GM23338 (cell line): Measurements from ENCODE around the gene DNAJA1. TPM values are rescaled to one million over a fixed set of nuclear protein-coding genes. Genes with fewer than 3 reads are reported as not detected.

Experiments used
- ATAC-seq: fragments of 200-7000 bp; cut with Tn5 transposase; 3 replicates; pipeline ENCODE4 v1.9.1; 2020
- DNase-seq: peaks from one replicate; pipeline ENCODE4 v3.0.0-alpha.2; 2015; ENCODE audit warnings: low spot score
- H2AFZ ChIP-seq: fragments of 200-600 bp; sonication (generic); 2 replicates; pipeline ENCODE4 v1.8.0; 2016; ENCODE audit warnings: antibody characterized with exemption, mild to moderate bottlenecking, moderate library complexity
- H3F3A ChIP-seq: fragments of 200-600 bp; sonication (generic); replicated peaks from 2 replicates; pipeline ENCODE4 v1.8.0; 2017; ENCODE audit warnings: antibody characterized with exemption, mixed run types, low read depth
- H3K27ac ChIP-seq: fragments of 200-600 bp; sonication (generic); 2 replicates; pipeline ENCODE4 v1.6.1; 2016; ENCODE audit warnings: low read depth
- H3K27me3 ChIP-seq: fragments of 200-600 bp; sonication (generic); 2 replicates; pipeline ENCODE4 v1.8.0; 2016; ENCODE audit warnings: mild to moderate bottlenecking, mixed run types, moderate library complexity; ENCODE audit not compliant: insufficient read depth
- H3K36me3 ChIP-seq: fragments of 200-600 bp; sonication (generic); 2 replicates; pipeline ENCODE4 v1.8.0; 2016; ENCODE audit warnings: mild to moderate bottlenecking; ENCODE audit not compliant: insufficient read depth
- H3K4me1 ChIP-seq: fragments of 200-600 bp; sonication (generic); 2 replicates; pipeline ENCODE4 v1.8.0; 2016; ENCODE audit warnings: mild to moderate bottlenecking, moderate library complexity; ENCODE audit not compliant: insufficient read depth
- H3K4me2 ChIP-seq: fragments of 200-600 bp; sonication (generic); 2 replicates; pipeline ENCODE4 v1.7.1; 2017; ENCODE audit warnings: mixed run types
- H3K4me3 ChIP-seq: fragments of 200-600 bp; sonication (generic); 2 replicates; pipeline ENCODE4 v1.6.1; 2016; ENCODE audit warnings: mixed run types
- H3K79me2 ChIP-seq: fragments of 200-600 bp; sonication (generic); replicated peaks from 2 replicates; pipeline ENCODE4 v1.8.0; 2017; ENCODE audit warnings: mild to moderate bottlenecking; ENCODE audit not compliant: insufficient read depth
- H3K9me2 ChIP-seq: fragments of 200-600 bp; sonication (generic); 2 replicates; pipeline ENCODE4 v1.8.0; 2017; ENCODE audit not compliant: insufficient read depth
- H4K20me1 ChIP-seq: fragments of 200-600 bp; sonication (generic); replicated peaks from 2 replicates; pipeline ENCODE4 v1.8.0; 2017; ENCODE audit warnings: mild to moderate bottlenecking; ENCODE audit not compliant: insufficient read depth
- H3K27ac Mint-ChIP-seq: 2 replicates; pipeline ENCODE4 v1.8.0; 2020; ENCODE audit warnings: inconsistent platforms, mild to moderate bottlenecking, moderate library complexity, mixed read lengths
- H3K27me3 Mint-ChIP-seq: 3 replicates; pipeline ENCODE4 v1.8.0; 2022; ENCODE audit warnings: low read depth, mild to moderate bottlenecking, moderate library complexity, mixed read lengths, inconsistent platforms; ENCODE audit not compliant: insufficient read depth, poor library complexity
- H3K36me3 Mint-ChIP-seq: 3 replicates; pipeline ENCODE4 v1.8.0; 2021; ENCODE audit warnings: low read depth, mild to moderate bottlenecking, inconsistent platforms, moderate library complexity, mixed read lengths
- H3K4me1 Mint-ChIP-seq: 3 replicates; pipeline ENCODE4 v1.8.0; 2020; ENCODE audit warnings: mild to moderate bottlenecking, inconsistent platforms, mixed read lengths
- H3K4me3 Mint-ChIP-seq: 3 replicates; pipeline ENCODE4 v1.8.0; 2021; ENCODE audit warnings: moderate library complexity, mild to moderate bottlenecking, inconsistent platforms, mixed read lengths
- H3K9me3 Mint-ChIP-seq: 3 replicates; pipeline ENCODE4 v1.8.0; 2020; ENCODE audit warnings: moderate library complexity, mild to moderate bottlenecking, inconsistent platforms, mixed read lengths
- CREB1 ChIP-seq: fragments of 250-450 bp; sonication (Bioruptor Pico); IDR thresholded peaks from 2 replicates; pipeline ENCODE4 v1.5.0; 2020; ENCODE audit warnings: low read depth, mild to moderate bottlenecking, moderate library complexity
- CTCF ChIP-seq, 2 experiments: fragments of 200-600 bp in 1 of 2; sonication (generic) in 1 of 2; conservative IDR thresholded peaks; 2 replicates each; pipeline versions ENCODE4 v1.5.1 to v1.6.1; 2016 to 2017; ENCODE audit warnings: antibody characterized with exemption in 2 of 2, low read depth in 2 of 2, mild to moderate bottlenecking in 2 of 2, moderate library complexity in 1 of 2
- EZH2 ChIP-seq: fragments of 200-600 bp; sonication (generic); IDR thresholded peaks from one replicate; pipeline ENCODE4 v1.8.0; 2017; ENCODE audit warnings: antibody characterized with exemption, mild to moderate bottlenecking, low read depth; ENCODE audit not compliant: unreplicated experiment
- EZH2phosphoT487 ChIP-seq: fragments of 200-600 bp; sonication (generic); IDR thresholded peaks from one replicate; pipeline ENCODE4 v1.8.1; 2018; ENCODE audit warnings: antibody characterized with exemption; ENCODE audit not compliant: unreplicated experiment
- JUNB ChIP-seq: IDR thresholded peaks from one replicate; pipeline ENCODE4 v1.6.1; 2016; ENCODE audit warnings: antibody characterized with exemption; ENCODE audit not compliant: unreplicated experiment
- NANOG ChIP-seq: IDR thresholded peaks from 2 replicates; pipeline ENCODE4 v1.6.1; 2016; ENCODE audit warnings: antibody characterized with exemption, borderline replicate concordance
- POLR2AphosphoS5 ChIP-seq: IDR thresholded peaks from 2 replicates; pipeline ENCODE4 v1.6.1; 2016; ENCODE audit warnings: antibody characterized with exemption, low read depth
- REST ChIP-seq: IDR thresholded peaks from one replicate; pipeline ENCODE4 v1.6.1; 2018; ENCODE audit warnings: antibody characterized with exemption; ENCODE audit not compliant: unreplicated experiment
- STAT1 ChIP-seq: IDR thresholded peaks from one replicate; pipeline ENCODE4 v1.6.1; 2016; ENCODE audit warnings: antibody characterized with exemption; ENCODE audit not compliant: unreplicated experiment
- ZNF114 ChIP-seq: fragments of 250-450 bp; sonication (Bioruptor Pico); IDR thresholded peaks from 2 replicates; pipeline ENCODE4 v1.5.0; 2020; ENCODE audit warnings: mild to moderate bottlenecking, moderate library complexity
- ZNF331 ChIP-seq: fragments of 250-450 bp; sonication (Bioruptor Pico); IDR thresholded peaks from 2 replicates; pipeline ENCODE4 v1.5.0; 2020; ENCODE audit warnings: low read depth, mild to moderate bottlenecking, moderate library complexity
- polyA plus RNA-seq: library from polyadenylated mRNA; unstranded; fragments of >200 nt; fragmentation: Nextera tagmentation; extraction: Ambion mirVana; gene quantifications from 2 replicates; pipeline ENCODE4 v1.2.1, GENCODE V29; 2016
- total RNA-seq: library from RNA; depleted of rRNA; stranded (reverse); fragments of >200 nt; shearing (Covaris generic); gene quantifications from 2 replicates; pipeline ENCODE4 v1.2.3, GENCODE V29; 2014
- TF ChIP-seq, protein P1 (sequence below): IDR thresholded peaks from 2 replicates; pipeline ENCODE4 v1.6.1; 2016; ENCODE audit warnings: antibody characterized with exemption

Gene DNAJA1
- total and polyA plus RNA-seq, 2 experiments from 2014 or later = 95.4 to 115 TPM

DNA sequence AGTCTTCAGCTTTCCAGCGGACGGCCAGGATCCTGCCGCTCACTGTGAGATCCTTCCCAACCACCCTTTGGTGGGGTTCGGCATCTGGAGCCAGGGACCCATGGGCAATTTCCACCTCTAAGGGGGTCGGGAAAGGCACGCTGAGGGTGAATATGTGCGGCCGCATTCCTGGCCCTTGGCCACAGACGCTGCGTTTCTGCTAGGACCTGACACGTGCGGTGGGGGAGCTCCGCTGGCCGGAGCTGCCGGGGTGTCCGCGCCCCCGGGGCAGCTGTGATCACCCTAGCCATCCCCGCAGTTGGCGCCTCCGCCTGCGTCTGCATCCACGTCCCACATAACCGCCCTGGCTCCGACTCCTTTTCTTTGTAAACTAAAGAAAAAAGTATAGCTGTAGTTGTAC lies 5.3 kb upstream of the DNAJA1 start:
- no peaks in the 10 kb centered on the region for H3K27me3 ChIP-seq
- Mint-ChIP-seq H3K9me3 (no peaks in the 10 kb centered on the region), H3K27me3 (peaks cover 4% of the 10 kb centered on the region), H3K27ac (no peak overlapping the region; the same call in 1 of the 2 replicates), H3K4me1 (peaks cover 36% of the 10 kb centered on the region), H3K4me3 (no peak overlapping the region), H3K36me3 (peaks cover 30% of the 10 kb centered on the region)
- H3K9me2 ChIP-seq = no peaks in the 10 kb centered on the region
- peak; percentile 50 for ATAC-seq
- H3K36me3 ChIP-seq = peaks cover 5% of the 10 kb centered on the region; the same call in 1 of the 2 replicates
- TF ChIP-seq ZNF114 (CRISPR knock-in tag) = no peak
- no peak for TF ChIP-seq CTCF (conservative IDR thresholded peaks at IDR 0.05; ENCODE audit: low read depth in 2 of 2)
- TF ChIP-seq, protein P1, sequence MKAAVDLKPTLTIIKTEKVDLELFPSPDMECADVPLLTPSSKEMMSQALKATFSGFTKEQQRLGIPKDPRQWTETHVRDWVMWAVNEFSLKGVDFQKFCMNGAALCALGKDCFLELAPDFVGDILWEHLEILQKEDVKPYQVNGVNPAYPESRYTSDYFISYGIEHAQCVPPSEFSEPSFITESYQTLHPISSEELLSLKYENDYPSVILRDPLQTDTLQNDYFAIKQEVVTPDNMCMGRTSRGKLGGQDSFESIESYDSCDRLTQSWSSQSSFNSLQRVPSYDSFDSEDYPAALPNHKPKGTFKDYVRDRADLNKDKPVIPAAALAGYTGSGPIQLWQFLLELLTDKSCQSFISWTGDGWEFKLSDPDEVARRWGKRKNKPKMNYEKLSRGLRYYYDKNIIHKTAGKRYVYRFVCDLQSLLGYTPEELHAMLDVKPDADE = no peak
- no peak for TF ChIP-seq ZNF331 (CRISPR knock-in tag)
- TF ChIP-seq STAT1 = no peak
- no peak for TF ChIP-seq EZH2
- TF ChIP-seq NANOG = no peak
- no peak for TF ChIP-seq JUNB
- no peak for TF ChIP-seq CREB1 (CRISPR knock-in tag)
- no peak for TF ChIP-seq POLR2AphosphoS5
- no peak for TF ChIP-seq EZH2phosphoT487
- no peak for TF ChIP-seq REST
- H4K20me1 ChIP-seq = peaks cover 6% of the 10 kb centered on the region; the same call in 1 of the 2 replicates
- H2AFZ ChIP-seq = no peak overlapping the region
- H3F3A ChIP-seq = peaks cover 5% of the 10 kb centered on the region; the same call in 1 of the 2 replicates
- peak; percentile 22 for DNase-seq
- H3K4me3 ChIP-seq = 0 out of 2 replicates have a peak overlapping the region, but pooled peaks have one; percentile 17
- peak overlapping the region; percentile 55 for H3K4me2 ChIP-seq
- H3K27ac ChIP-seq = peak overlapping the region; percentile 69
- peaks cover 69% of the 10 kb centered on the region for H3K79me2 ChIP-seq
- peaks cover 40% of the 10 kb centered on the region for H3K4me1 ChIP-seq
